WTC11 (cell line): ENCODE measurements around the gene GHITM. TPM values are rescaled to one million over a fixed set of nuclear protein-coding genes. Genes with fewer than 3 reads are reported as not detected.

Experiments used
- ATAC-seq: fragments of 200-7000 bp; cut with Tn5 transposase; 2 replicates; pipeline ENCODE4 v1.10.0; 2021; ENCODE audit warnings: mild to moderate bottlenecking, moderate library complexity
- CTCF ChIA-PET: fragments of 300-600 bp; sonication (Branson Sonifier 250); formaldehyde crosslinking; loops from one replicate; lab custom pipeline; 2021; ENCODE audit warnings: antibody characterized with exemption; lab: Charles Lee
- POLR2A ChIA-PET: fragments of 350-600 bp; sonication (Branson Sonifier 250); formaldehyde crosslinking; loops from one replicate; lab custom pipeline; 2021; ENCODE audit warnings: antibody characterized with exemption; lab: Charles Lee
- DNase-seq: peaks from one replicate; pipeline ENCODE4 v3.0.0; 2021; ENCODE audit warnings: low spot score
- H3K27ac Mint-ChIP-seq: 2 replicates; pipeline ENCODE4 v1.8.0; 2021; ENCODE audit warnings: mixed read lengths
- H3K27me3 Mint-ChIP-seq: 2 replicates; pipeline ENCODE4 v1.8.0; 2021; ENCODE audit warnings: low read depth, mild to moderate bottlenecking, moderate library complexity, mixed read lengths
- H3K36me3 Mint-ChIP-seq: 2 replicates; pipeline ENCODE4 v1.8.0; 2021; ENCODE audit warnings: mixed read lengths
- H3K4me1 Mint-ChIP-seq: 2 replicates; pipeline ENCODE4 v1.8.0; 2022; ENCODE audit warnings: mixed read lengths
- H3K4me3 Mint-ChIP-seq: 2 replicates; pipeline ENCODE4 v1.8.0; 2021; ENCODE audit warnings: mild to moderate bottlenecking, moderate library complexity, mixed read lengths
- H3K9me3 Mint-ChIP-seq: 2 replicates; pipeline ENCODE4 v1.8.0; 2021; ENCODE audit warnings: mixed read lengths
- ATF1 ChIP-seq: sonication (generic); formaldehyde crosslinking; IDR thresholded peaks from 2 replicates; pipeline ENCODE4 v1.8.1; 2023; ENCODE audit warnings: mild to moderate bottlenecking, moderate library complexity, missing genetic modification reagents
- CREM ChIP-seq: sonication (generic); formaldehyde crosslinking; IDR thresholded peaks from 2 replicates; pipeline ENCODE4 v1.8.1; 2022; ENCODE audit warnings: mild to moderate bottlenecking, missing genetic modification reagents, moderate library complexity
- ELF4 ChIP-seq: sonication (generic); formaldehyde crosslinking; IDR thresholded peaks from 2 replicates; pipeline ENCODE4 v1.8.1; 2022; ENCODE audit warnings: low read depth, mild to moderate bottlenecking, moderate library complexity, missing genetic modification reagents
- GABPB1 ChIP-seq: sonication (generic); formaldehyde crosslinking; IDR thresholded peaks from 2 replicates; pipeline ENCODE4 v1.8.1; 2023; ENCODE audit warnings: mild to moderate bottlenecking, missing genetic modification reagents
- GRHL2 ChIP-seq: fragments of 250-450 bp; sonication (Bioruptor Pico); IDR thresholded peaks from 2 replicates; pipeline ENCODE4 v1.8.0; 2022; ENCODE audit warnings: mild to moderate bottlenecking, moderate library complexity; ENCODE audit not compliant: insufficient replicate concordance, severe bottlenecking
- NFATC4 ChIP-seq: fragments of 250-450 bp; sonication (Bioruptor Pico); IDR thresholded peaks from 2 replicates; pipeline ENCODE4 v1.9.0; 2021; ENCODE audit warnings: mild to moderate bottlenecking
- NR2C2 ChIP-seq: sonication (generic); formaldehyde crosslinking; IDR thresholded peaks from 2 replicates; pipeline ENCODE4 v1.8.0; 2022; ENCODE audit warnings: mild to moderate bottlenecking, missing genetic modification reagents
- ZNF138 ChIP-seq: sonication (generic); formaldehyde crosslinking; conservative IDR thresholded peaks from 2 replicates; pipeline ENCODE4 v1.8.1; 2022; ENCODE audit warnings: mild to moderate bottlenecking, moderate library complexity, missing genetic modification reagents
- ZNF396 ChIP-seq: fragments of 250-450 bp; sonication (Bioruptor Pico); IDR thresholded peaks from 2 replicates; pipeline ENCODE4 v1.8.0; 2021; ENCODE audit warnings: mild to moderate bottlenecking, moderate library complexity, borderline replicate concordance
- ZNF423 ChIP-seq: fragments of 250-450 bp; sonication (Bioruptor Pico); IDR thresholded peaks from 2 replicates; pipeline ENCODE4 v2.1.2; 2022; ENCODE audit warnings: mild to moderate bottlenecking, moderate library complexity
- total RNA-seq: library from RNA; stranded (reverse); gene quantifications from 3 replicates; pipeline ENCODE4 v1.2.3, GENCODE V29; 2021
- TF ChIP-seq, protein P1 (sequence below): sonication (generic); formaldehyde crosslinking; IDR thresholded peaks from 2 replicates; pipeline ENCODE4 v1.8.0; 2022; ENCODE audit warnings: mild to moderate bottlenecking, missing genetic modification reagents
- TF ChIP-seq, protein P2 (sequence below): sonication (generic); formaldehyde crosslinking; IDR thresholded peaks from 2 replicates; pipeline ENCODE4 v1.8.1; 2023; ENCODE audit warnings: mild to moderate bottlenecking, missing genetic modification reagents, borderline replicate concordance
- TF ChIP-seq, protein P3 (sequence below): sonication (generic); formaldehyde crosslinking; conservative IDR thresholded peaks from 2 replicates; pipeline ENCODE4 v1.8.1; 2023; ENCODE audit warnings: mild to moderate bottlenecking, low read depth, missing genetic modification reagents, moderate library complexity

Gene GHITM
- total RNA-seq, 1 experiment from 2014 or later: 97.6 TPM

DNA sequence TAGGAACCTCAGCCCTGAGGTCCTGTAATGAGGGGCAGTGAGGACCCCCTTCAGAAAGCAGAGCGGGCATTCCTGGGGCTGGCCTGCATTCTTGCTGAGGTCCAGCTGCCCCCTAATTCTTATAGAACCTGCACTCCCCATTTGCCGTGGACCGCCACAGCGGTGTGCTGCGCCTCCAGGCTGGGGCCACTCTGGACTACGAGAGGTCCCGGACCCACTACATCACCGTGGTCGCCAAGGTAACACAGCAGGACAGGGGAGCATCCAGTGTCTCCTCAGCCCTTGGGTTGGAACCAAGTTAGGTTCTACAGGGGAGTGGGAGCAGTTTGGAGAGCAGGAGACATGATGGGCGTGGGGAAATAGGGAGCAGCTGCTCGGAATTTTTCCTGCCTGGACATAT is 62.4 kb downstream of the GHITM start:
- DNase-seq: no peak
- no peak overlapping the region for H3K4me3 Mint-ChIP-seq
- H3K27ac Mint-ChIP-seq: no peak overlapping the region
- H3K36me3 Mint-ChIP-seq: no peaks in the 10 kb centered on the region
- TF ChIP-seq ATF1 (CRISPR knock-in tag) (no peak), ZNF396 (CRISPR knock-in tag) (no peak)
- TF ChIP-seq, protein P1, sequence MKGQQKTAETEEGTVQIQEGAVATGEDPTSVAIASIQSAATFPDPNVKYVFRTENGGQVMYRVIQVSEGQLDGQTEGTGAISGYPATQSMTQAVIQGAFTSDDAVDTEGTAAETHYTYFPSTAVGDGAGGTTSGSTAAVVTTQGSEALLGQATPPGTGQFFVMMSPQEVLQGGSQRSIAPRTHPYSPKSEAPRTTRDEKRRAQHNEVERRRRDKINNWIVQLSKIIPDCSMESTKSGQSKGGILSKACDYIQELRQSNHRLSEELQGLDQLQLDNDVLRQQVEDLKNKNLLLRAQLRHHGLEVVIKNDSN (CRISPR knock-in tag): no peak
- no peaks in the 10 kb centered on the region for H3K4me1 Mint-ChIP-seq
- ChIA-PET CTCF (interaction anchor here (0.6 to 9.2 kb wide), 10 partner anchors 7 to 142 kb away, joined by 3 to 75 read pairs (median 6); partner anchors contain the start of genes CDHR1 and GHITM), POLR2A (interaction anchor here (0.6 kb wide), 1 partner anchor 175 kb away, joined by 4 read pairs; no protein-coding TSS in a partner anchor)
- no peaks in the 10 kb centered on the region for H3K9me3 Mint-ChIP-seq
- no peak for ATAC-seq
- peaks cover 10% of the 10 kb centered on the region for H3K27me3 Mint-ChIP-seq

DNA sequence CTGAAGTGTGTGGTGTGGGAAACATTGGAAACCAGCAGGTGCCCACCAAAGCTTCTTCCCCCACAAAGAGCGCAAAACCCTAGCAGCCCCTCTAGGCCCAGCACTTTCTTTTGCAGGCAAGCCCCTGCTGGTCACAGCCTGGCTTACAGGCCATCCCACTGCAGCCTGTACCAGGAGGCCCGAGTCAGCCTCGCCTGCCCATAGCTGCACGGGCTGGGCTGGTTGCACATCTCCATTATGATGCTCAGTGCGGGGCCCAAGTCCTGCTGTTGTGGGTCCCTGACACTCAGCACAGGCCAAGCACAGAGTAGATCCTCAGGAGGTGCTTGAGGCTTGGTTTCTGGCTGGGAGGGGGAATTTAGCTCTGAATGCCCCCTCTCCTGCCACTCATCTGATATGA is 63.0 kb downstream of the GHITM start:
- ATAC-seq (no peak), DNase-seq (no peak)
- TF ChIP-seq GRHL2 (CRISPR knock-in tag) (no peak), ELF4 (no peak), ZNF138 (no peak), NFATC4 (CRISPR knock-in tag) (no peak), CREM (no peak), ZNF423 (CRISPR knock-in tag) (no peak), GABPB1 (CRISPR knock-in tag) (no peak), NR2C2 (CRISPR knock-in tag) (no peak)
- TF ChIP-seq, protein P2, sequence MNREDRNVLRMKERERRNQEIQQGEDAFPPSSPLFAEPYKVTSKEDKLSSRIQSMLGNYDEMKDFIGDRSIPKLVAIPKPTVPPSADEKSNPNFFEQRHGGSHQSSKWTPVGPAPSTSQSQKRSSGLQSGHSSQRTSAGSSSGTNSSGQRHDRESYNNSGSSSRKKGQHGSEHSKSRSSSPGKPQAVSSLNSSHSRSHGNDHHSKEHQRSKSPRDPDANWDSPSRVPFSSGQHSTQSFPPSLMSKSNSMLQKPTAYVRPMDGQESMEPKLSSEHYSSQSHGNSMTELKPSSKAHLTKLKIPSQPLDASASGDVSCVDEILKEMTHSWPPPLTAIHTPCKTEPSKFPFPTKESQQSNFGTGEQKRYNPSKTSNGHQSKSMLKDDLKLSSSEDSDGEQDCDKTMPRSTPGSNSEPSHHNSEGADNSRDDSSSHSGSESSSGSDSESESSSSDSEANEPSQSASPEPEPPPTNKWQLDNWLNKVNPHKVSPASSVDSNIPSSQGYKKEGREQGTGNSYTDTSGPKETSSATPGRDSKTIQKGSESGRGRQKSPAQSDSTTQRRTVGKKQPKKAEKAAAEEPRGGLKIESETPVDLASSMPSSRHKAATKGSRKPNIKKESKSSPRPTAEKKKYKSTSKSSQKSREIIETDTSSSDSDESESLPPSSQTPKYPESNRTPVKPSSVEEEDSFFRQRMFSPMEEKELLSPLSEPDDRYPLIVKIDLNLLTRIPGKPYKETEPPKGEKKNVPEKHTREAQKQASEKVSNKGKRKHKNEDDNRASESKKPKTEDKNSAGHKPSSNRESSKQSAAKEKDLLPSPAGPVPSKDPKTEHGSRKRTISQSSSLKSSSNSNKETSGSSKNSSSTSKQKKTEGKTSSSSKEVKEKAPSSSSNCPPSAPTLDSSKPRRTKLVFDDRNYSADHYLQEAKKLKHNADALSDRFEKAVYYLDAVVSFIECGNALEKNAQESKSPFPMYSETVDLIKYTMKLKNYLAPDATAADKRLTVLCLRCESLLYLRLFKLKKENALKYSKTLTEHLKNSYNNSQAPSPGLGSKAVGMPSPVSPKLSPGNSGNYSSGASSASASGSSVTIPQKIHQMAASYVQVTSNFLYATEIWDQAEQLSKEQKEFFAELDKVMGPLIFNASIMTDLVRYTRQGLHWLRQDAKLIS (CRISPR knock-in tag): no peak
- TF ChIP-seq, protein P3, sequence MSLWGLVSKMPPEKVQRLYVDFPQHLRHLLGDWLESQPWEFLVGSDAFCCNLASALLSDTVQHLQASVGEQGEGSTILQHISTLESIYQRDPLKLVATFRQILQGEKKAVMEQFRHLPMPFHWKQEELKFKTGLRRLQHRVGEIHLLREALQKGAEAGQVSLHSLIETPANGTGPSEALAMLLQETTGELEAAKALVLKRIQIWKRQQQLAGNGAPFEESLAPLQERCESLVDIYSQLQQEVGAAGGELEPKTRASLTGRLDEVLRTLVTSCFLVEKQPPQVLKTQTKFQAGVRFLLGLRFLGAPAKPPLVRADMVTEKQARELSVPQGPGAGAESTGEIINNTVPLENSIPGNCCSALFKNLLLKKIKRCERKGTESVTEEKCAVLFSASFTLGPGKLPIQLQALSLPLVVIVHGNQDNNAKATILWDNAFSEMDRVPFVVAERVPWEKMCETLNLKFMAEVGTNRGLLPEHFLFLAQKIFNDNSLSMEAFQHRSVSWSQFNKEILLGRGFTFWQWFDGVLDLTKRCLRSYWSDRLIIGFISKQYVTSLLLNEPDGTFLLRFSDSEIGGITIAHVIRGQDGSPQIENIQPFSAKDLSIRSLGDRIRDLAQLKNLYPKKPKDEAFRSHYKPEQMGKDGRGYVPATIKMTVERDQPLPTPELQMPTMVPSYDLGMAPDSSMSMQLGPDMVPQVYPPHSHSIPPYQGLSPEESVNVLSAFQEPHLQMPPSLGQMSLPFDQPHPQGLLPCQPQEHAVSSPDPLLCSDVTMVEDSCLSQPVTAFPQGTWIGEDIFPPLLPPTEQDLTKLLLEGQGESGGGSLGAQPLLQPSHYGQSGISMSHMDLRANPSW (CRISPR knock-in tag): no peak
- no peaks in the 10 kb centered on the region for H3K36me3 Mint-ChIP-seq
- H3K27ac Mint-ChIP-seq: no peak overlapping the region
- H3K4me3 Mint-ChIP-seq: no peak overlapping the region
- ChIA-PET CTCF (interaction anchor here (0.6 to 9.2 kb wide), 9 partner anchors 8 to 143 kb away, joined by 3 to 75 read pairs (median 4); partner anchors contain the start of genes CDHR1 and GHITM), POLR2A (no interaction called here)
- no peaks in the 10 kb centered on the region for H3K9me3 Mint-ChIP-seq
- no peaks in the 10 kb centered on the region for H3K4me1 Mint-ChIP-seq
- H3K27me3 Mint-ChIP-seq: 0 out of 2 replicates have a peak, but pooled peaks cover 4% of the 10 kb centered on the region

Other genes with a start within 250 kb of the GHITM start
- gene GPR15LG, start 34.3 kb downstream of the GHITM start, total RNA-seq: not detected in 3 replicates
- gene CDHR1, start 55.0 kb downstream of the GHITM start, total RNA-seq: 5.0 to 7.2 TPM (median 6.4 TPM) in 3 replicates
- not detected in 3 replicates for gene LRIT2, start 86.0 kb downstream of the GHITM start, total RNA-seq
- not detected in 3 replicates for gene LRIT1, start 102.0 kb downstream of the GHITM start, total RNA-seq
- gene RGR, start 105.5 kb downstream of the GHITM start, total RNA-seq: not detected in 3 replicates
- gene CCSER2, start 189.1 kb downstream of the GHITM start, total RNA-seq: 21.4 to 30.6 TPM (median 22.7 TPM) in 3 replicates